ENCODE measurements around the gene ATG2B.
A peak's percentile ranks its signal among the peaks of the same experiment; 100 is the strongest.

Gene ATG2B

DNA sequence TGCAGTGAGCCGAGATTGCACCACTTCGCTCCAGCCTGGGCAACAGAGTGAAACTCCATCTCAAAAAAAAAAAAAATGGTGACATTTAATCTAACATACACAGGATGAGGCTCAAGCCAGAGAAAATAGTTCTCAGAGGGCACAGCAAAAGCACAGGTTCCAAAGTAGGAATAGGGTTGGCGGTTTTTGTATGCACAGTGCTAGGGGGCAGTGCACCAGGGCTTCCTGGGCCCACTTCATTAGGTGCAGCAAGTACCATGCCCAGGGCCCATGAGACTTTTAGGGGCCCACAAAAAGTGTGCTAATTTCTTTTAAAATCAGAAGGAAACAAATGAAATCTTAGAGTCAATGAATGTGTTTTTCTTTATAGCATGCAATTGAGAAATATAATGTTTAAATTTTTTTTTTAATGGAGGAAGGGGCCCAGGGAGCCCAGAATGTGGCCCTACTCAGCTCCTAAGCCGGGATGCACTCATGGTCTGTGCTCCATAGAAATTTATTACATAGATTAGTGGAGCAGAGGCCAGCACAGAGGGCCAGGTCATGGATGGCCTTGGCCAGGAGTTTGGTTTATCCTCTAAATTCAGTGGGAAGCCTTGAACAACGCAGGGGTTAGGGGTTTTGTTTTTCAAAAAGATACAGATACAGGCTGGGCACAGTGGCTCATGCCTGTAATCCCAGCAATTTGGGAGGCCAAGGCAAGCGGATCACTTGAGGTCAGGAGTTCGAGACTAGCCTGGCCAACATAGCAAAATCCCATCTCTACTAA is 31.1 kb upstream of the ATG2B start:
- TF ChIP-seq, protein P1, sequence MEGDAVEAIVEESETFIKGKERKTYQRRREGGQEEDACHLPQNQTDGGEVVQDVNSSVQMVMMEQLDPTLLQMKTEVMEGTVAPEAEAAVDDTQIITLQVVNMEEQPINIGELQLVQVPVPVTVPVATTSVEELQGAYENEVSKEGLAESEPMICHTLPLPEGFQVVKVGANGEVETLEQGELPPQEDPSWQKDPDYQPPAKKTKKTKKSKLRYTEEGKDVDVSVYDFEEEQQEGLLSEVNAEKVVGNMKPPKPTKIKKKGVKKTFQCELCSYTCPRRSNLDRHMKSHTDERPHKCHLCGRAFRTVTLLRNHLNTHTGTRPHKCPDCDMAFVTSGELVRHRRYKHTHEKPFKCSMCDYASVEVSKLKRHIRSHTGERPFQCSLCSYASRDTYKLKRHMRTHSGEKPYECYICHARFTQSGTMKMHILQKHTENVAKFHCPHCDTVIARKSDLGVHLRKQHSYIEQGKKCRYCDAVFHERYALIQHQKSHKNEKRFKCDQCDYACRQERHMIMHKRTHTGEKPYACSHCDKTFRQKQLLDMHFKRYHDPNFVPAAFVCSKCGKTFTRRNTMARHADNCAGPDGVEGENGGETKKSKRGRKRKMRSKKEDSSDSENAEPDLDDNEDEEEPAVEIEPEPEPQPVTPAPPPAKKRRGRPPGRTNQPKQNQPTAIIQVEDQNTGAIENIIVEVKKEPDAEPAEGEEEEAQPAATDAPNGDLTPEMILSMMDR (IDR thresholded peaks at IDR 0.05; ENCODE audit: low read depth, low read length), result no peak
- Histone ChIP-seq H3K4me3 (ENCODE audit: low read depth, low read length) (no peak overlapping the region), H3K27ac (no peak overlapping the region), H3K9me3 (ENCODE audit: severe bottlenecking) (no peaks in the 10 kb centered on the region), H3K27me3 (ENCODE audit: insufficient read depth, low read depth, severe bottlenecking) (no peaks in the 10 kb centered on the region), H3K36me3 (no peaks in the 10 kb centered on the region; the same call in 1 of the 2 replicates)
- DNase-seq, result no peak

DNA sequence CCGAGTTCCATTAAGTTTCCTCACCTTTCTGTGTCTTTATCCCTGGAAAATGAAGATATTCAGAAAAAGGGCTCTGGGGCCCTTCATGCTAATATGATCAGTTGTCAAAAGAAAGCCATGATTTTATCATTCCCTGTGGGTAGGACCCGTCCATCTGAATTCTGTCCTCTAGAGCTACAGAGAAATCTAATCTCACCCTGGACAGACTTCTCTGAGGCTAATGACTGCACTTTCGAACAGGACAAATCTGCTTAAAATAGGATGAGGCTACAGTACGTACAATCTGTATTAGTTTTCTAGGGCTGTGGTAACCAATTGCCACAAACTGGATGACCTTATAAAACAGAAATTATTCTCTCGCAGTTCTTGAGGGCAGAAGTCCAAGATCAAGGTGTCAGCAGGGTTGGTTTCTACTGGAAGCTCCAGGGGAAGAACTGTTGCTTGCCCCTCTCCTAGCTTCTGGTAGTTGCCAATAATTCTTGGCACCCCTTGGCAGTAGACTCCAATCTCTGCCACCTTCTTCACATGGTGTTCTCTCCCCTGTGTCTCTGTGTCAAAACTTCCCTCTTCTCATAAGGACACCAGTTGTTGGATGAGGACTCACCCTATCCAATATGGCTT is 30.0 kb upstream of the ATG2B start:
- no peaks in the 10 kb centered on the region for H3K27me3 ChIP-seq (ENCODE audit: insufficient read depth, low read depth, severe bottlenecking)
- H3K27ac ChIP-seq, result peak overlapping the region; percentile 19; the same call in 1 of the 2 replicates
- TF ChIP-seq, protein P1 (IDR thresholded peaks at IDR 0.05; ENCODE audit: low read depth, low read length), result no peak
- DNase-seq, result no peak
- H3K9me3 ChIP-seq (ENCODE audit: severe bottlenecking), result no peaks in the 10 kb centered on the region
- peaks cover 4% of the 10 kb centered on the region; the same call in 1 of the 2 replicates for H3K36me3 ChIP-seq
- peak overlapping the region; percentile 83 for H3K4me3 ChIP-seq (ENCODE audit: low read depth, low read length)

DNA sequence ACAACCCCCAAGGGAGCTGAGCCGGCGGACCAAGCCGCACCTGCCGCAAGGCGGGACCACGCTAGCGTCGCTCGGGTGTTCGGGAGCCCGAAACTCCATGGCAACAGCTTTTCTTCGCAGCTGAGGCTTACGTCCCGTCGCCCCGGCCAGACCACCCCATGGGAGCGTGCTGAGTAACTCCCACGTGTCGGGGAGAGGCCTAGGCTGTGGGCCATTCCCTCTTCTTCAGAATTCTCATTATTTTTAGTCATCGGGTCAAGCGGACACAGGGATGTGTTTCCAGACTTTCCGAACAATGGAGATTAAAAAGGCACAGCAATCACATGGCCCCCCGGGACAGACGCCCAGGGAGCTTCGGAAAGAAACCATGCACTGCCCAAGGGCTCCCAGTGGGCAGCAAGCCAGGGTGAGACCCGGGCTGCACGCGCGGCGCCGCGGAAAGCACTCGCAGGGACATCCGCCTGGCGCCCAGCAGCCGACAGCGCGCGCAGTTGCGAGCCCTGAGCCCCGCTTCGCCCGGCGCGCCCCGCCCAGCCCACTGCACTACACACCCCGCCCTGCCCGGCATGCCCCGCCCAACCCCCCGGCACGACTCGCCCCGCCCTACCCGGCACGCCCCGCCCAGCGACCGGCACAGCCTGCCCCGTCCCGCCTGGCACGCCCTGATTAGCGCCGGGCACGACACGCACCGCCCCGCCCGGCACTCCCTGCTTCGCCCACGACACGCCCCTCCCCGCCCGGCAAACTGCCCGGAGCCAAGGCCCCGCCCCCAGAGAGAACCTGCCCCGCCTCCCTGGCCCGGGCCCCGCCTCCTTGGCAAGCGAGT is 28.4 kb upstream of the ATG2B start:
- Histone ChIP-seq H3K9me3 (ENCODE audit: severe bottlenecking) (no peaks in the 10 kb centered on the region), H3K36me3 (peaks cover 13% of the 10 kb centered on the region), H3K27ac (peak overlapping the region; percentile 97), H3K4me3 (ENCODE audit: low read depth, low read length) (peak overlapping the region; percentile 93), H3K27me3 (ENCODE audit: insufficient read depth, low read depth, severe bottlenecking) (no peaks in the 10 kb centered on the region)
- peak; percentile 98 for DNase-seq
- TF ChIP-seq, protein P1 (IDR thresholded peaks at IDR 0.05; ENCODE audit: low read depth, low read length), result no peak

DNA sequence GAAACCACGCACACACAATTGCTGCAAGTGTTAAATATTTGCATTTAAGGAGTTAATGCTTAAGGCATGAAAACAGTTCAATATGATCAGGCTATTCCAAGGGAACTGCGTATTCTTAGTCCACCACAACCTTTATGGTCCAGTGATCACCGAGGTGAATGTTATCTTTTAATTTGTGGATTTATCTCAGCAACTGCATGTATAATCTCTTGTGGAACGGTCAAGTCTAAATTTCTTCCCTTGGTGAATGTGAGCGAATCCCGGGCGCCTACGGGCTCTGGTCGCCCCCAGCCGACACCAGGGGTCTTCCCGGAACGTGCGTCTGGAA is 27.8 kb upstream of the ATG2B start:
- Histone ChIP-seq H3K9me3 (ENCODE audit: severe bottlenecking) (no peaks in the 10 kb centered on the region), H3K27ac (peak overlapping the region; percentile 97), H3K4me3 (ENCODE audit: low read depth, low read length) (peak overlapping the region; percentile 93), H3K36me3 (peaks cover 18% of the 10 kb centered on the region), H3K27me3 (ENCODE audit: insufficient read depth, low read depth, severe bottlenecking) (no peaks in the 10 kb centered on the region)
- TF ChIP-seq, protein P1 (IDR thresholded peaks at IDR 0.05; ENCODE audit: low read depth, low read length), result no peak
- DNase-seq, result no peak

DNA sequence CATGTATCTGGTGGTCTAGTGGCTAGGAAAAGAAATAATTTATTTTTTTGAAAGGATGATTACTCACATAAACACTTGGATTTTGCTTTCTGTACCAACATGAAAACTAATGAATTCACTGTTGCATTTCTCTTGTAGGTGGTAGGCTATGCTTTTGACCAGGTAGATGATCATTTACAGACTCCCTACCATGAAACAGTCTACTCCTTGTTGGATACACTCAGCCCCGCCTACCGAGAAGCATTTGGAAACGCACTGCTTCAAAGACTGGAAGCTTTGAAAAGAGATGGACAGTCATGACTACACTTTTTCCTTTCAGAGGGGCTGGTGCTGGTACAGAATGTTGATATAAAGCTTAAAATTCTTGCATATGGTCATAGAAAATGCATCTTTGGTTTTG is 22.2 kb upstream of the ATG2B start:
- H3K4me3 ChIP-seq (ENCODE audit: low read depth, low read length), result no peak overlapping the region
- H3K27ac ChIP-seq, result no peak overlapping the region
- H3K9me3 ChIP-seq (ENCODE audit: severe bottlenecking), result no peaks in the 10 kb centered on the region
- DNase-seq, result no peak
- H3K27me3 ChIP-seq (ENCODE audit: insufficient read depth, low read depth, severe bottlenecking), result no peaks in the 10 kb centered on the region
- H3K36me3 ChIP-seq, result peaks cover 51% of the 10 kb centered on the region
- TF ChIP-seq, protein P1 (IDR thresholded peaks at IDR 0.05; ENCODE audit: low read depth, low read length), result no peak

Data from WERI-Rb-1 (cell line).